ENCODE results near the gene CRB3.

The CRB3 gene

GRCh38 chr19:6470173-6470572, 6.1 kb downstream of the CRB3 start:
- no peak for DNase-seq

GRCh38 chr19:6471076-6471475, 7.0 kb downstream of the CRB3 start:
- no peak for DNase-seq

- DNase-seq: no peak
These were observed 8.6 kb downstream of the CRB3 start for GRCh38 chr19:6472713-6473112.

GRCh38 chr19:6473647-6474046, 9.6 kb downstream of the CRB3 start:
- DNase-seq: no peak

- DNase-seq: no peak
These were observed 11.4 kb downstream of the CRB3 start for GRCh38 chr19:6475321-6476108.

GRCh38 chr19:6476155-6476895, 12.3 kb downstream of the CRB3 start:
- DNase-seq: peak; percentile 79

- no peak for DNase-seq
These were observed 12.9 kb downstream of the CRB3 start for GRCh38 chr19:6476896-6477431.

- DNase-seq: no peak
These were observed 14.7 kb downstream of the CRB3 start for GRCh38 chr19:6478815-6479214.

- DNase-seq: no peak
These were observed 15.8 kb downstream of the CRB3 start for GRCh38 chr19:6479836-6480398.

- DNase-seq: no peak
These were observed 16.9 kb downstream of the CRB3 start for GRCh38 chr19:6480848-6481415.

- no peak for DNase-seq
These were observed 17.7 kb downstream of the CRB3 start, which contains the start of gene DENND1C for GRCh38 chr19:6481541-6482342. Gene DENND1C (minus strand): TSS chr19:6481787. CDS start chr19:6481695, 92 bp downstream.

GRCh38 chr19:6482343-6482686, 18.2 kb downstream of the CRB3 start:
- no peak for DNase-seq

GRCh38 chr19:6483235-6483634, 19.2 kb downstream of the CRB3 start:
- no peak for DNase-seq

- DNase-seq: no peak
These were observed 20.2 kb downstream of the CRB3 start for GRCh38 chr19:6484230-6484629.

- no peak for DNase-seq
These were observed 20.8 kb downstream of the CRB3 start for GRCh38 chr19:6484831-6485230.

GRCh38 chr19:6489278-6490061, 25.4 kb downstream of the CRB3 start:
- DNase-seq: no peak

- no peak for DNase-seq
These were observed 26.1 kb downstream of the CRB3 start for GRCh38 chr19:6490134-6490533.

GRCh38 chr19:6491802-6492592, 27.9 kb downstream of the CRB3 start:
- no peak for DNase-seq

- no peak for DNase-seq
These were observed 30.5 kb downstream of the CRB3 start for GRCh38 chr19:6494438-6495036.

GRCh38 chr19:6495947-6496346, 31.9 kb downstream of the CRB3 start:
- no peak for DNase-seq
